MCF 10A (cell line): ENCODE measurements around the gene MAMLD1. TPM values are rescaled to one million over a fixed set of nuclear protein-coding genes. Genes with fewer than 3 reads are reported as not detected.

ENCODE experiments used
- BruUV-seq: library from RNA; stranded (reverse); fragments of 400-500 nt; replicated peaks from 2 replicates; lab custom pipeline; 2021; lab: Mats Ljungman, UMichigan
- CTCF ChIA-PET: fragments of 300-600 bp; sonication (Branson Sonifier 250); formaldehyde crosslinking; extraction: SDS; loops from one replicate; lab custom pipeline; 2021; ENCODE audit warnings: antibody characterized with exemption, inconsistent platforms; lab: Yijun Ruan, JAX
- POLR2A ChIA-PET: fragments of 300-600, 350-650 bp; sonication (Branson Sonifier 250); formaldehyde crosslinking; extraction: SDS; loops from one replicate; lab custom pipeline; 2020; ENCODE audit warnings: antibody characterized with exemption, inconsistent platforms; lab: Yijun Ruan, JAX
- DNase-seq: peaks from one replicate; pipeline ENCODE4 v3.0.0-alpha.2; 2018; ENCODE audit not compliant: unreplicated experiment
- H3K27ac Mint-ChIP-seq: one replicate; pipeline ENCODE4 v1.8.0; 2022; ENCODE audit warnings: mild to moderate bottlenecking, low read depth, mixed read lengths; ENCODE audit not compliant: unreplicated experiment
- H3K27me3 Mint-ChIP-seq: one replicate; pipeline ENCODE4 v1.8.0; 2022; ENCODE audit warnings: mixed read lengths; ENCODE audit not compliant: insufficient read depth, unreplicated experiment
- H3K36me3 Mint-ChIP-seq: one replicate; pipeline ENCODE4 v1.8.0; 2022; ENCODE audit warnings: mild to moderate bottlenecking, moderate library complexity, mixed read lengths; ENCODE audit not compliant: insufficient read depth, unreplicated experiment
- H3K4me1 Mint-ChIP-seq: one replicate; pipeline ENCODE4 v1.8.0; 2022; ENCODE audit warnings: mixed read lengths; ENCODE audit not compliant: insufficient read depth, unreplicated experiment
- H3K4me3 Mint-ChIP-seq: one replicate; pipeline ENCODE4 v1.8.0; 2022; ENCODE audit warnings: mild to moderate bottlenecking, moderate library complexity, mixed read lengths; ENCODE audit not compliant: unreplicated experiment
- H3K9me3 Mint-ChIP-seq: one replicate; pipeline ENCODE4 v1.8.0; 2022; ENCODE audit warnings: mixed read lengths; ENCODE audit not compliant: unreplicated experiment
- intact Hi-C: fragments of 100-400 bp; cut with micrococcal nuclease; formaldehyde crosslinking; loops from 2 replicates; pipeline ENCODE4 v1.14.1; 2022
- total RNA-seq: library from RNA; stranded (reverse); gene quantifications from 2 replicates; pipeline ENCODE4 v1.2.3, GENCODE V29; 2022
- TF ChIP-seq, protein P1 (sequence below): fragments of 200-600 bp; IDR thresholded peaks from one replicate; pipeline ENCODE4 v1.8.0; 2022; ENCODE audit warnings: antibody characterized with exemption, mild to moderate bottlenecking; ENCODE audit not compliant: unreplicated experiment

Gene MAMLD1
- total RNA-seq, 1 experiment from 2014 or later: 1.9 TPM

DNA sequence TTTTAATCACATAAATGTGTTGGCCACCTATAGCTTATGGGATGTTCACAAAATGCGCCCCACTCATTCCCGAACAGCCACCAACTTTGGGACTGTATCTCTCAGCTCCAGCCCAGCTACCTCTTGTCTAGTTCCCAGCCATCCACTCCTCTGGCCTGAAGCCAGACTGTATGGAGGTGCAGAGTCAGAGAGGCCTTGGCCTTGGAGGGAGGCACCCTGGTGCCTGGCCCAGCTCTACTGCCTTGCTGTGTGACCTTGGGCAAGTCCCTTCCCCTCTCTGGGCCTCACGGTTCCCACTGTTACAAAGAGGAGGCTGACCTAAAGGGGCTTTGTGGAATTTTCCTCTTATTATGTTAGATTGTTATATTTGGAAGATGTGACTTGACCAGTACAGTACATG lies 13.9 kb downstream of the MAMLD1 start:
- Mint-ChIP-seq H3K27ac (no peak overlapping the region), H3K4me3 (no peak overlapping the region), H3K36me3 (no peaks in the 10 kb centered on the region), H3K27me3 (peaks cover 12% of the 10 kb centered on the region), H3K9me3 (no peaks in the 10 kb centered on the region), H3K4me1 (no peaks in the 10 kb centered on the region)
- ChIA-PET POLR2A (no interaction called here), CTCF (interaction anchor here (0.6 to 2.2 kb wide), 3 partner anchors 10 to 276 kb away, joined by 3 to 11 read pairs (median 5); no protein-coding TSS in a partner anchor)
- intact Hi-C loops: no loop called here
- DNase-seq: no peak
- TF ChIP-seq, protein P1, sequence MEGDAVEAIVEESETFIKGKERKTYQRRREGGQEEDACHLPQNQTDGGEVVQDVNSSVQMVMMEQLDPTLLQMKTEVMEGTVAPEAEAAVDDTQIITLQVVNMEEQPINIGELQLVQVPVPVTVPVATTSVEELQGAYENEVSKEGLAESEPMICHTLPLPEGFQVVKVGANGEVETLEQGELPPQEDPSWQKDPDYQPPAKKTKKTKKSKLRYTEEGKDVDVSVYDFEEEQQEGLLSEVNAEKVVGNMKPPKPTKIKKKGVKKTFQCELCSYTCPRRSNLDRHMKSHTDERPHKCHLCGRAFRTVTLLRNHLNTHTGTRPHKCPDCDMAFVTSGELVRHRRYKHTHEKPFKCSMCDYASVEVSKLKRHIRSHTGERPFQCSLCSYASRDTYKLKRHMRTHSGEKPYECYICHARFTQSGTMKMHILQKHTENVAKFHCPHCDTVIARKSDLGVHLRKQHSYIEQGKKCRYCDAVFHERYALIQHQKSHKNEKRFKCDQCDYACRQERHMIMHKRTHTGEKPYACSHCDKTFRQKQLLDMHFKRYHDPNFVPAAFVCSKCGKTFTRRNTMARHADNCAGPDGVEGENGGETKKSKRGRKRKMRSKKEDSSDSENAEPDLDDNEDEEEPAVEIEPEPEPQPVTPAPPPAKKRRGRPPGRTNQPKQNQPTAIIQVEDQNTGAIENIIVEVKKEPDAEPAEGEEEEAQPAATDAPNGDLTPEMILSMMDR: no peak
- BruUV-seq: no TSS peak

DNA sequence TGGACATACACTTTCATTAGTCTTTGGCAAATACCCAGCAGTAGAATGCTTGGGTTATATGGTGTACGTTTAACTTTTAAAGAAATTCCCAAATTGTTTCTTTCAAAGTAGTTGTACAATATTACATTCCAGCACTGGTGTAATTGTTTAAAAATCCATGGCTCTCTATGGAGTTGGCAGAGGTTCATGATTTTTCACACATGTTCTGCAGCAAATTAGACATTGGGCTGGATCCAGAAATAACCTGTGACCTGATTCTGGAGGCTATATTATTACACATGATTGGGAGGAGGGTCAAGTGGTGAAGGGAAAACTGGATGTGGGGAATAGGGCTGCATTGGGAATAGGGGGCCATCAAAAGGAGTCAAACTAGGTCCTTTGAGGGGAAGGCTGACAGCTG lies 41.9 kb downstream of the MAMLD1 start:
- TF ChIP-seq, protein P1: no peak
- Mint-ChIP-seq H3K27me3 (peaks cover under 1% of the 10 kb centered on the region), H3K9me3 (no peaks in the 10 kb centered on the region), H3K4me3 (no peak overlapping the region), H3K4me1 (no peaks in the 10 kb centered on the region), H3K27ac (no peak overlapping the region), H3K36me3 (no peaks in the 10 kb centered on the region)
- intact Hi-C loops: no loop called here
- POLR2A ChIA-PET: interaction anchor here (0.6 kb wide), 1 partner anchor 29 kb away, joined by 3 read pairs; no protein-coding TSS in a partner anchor
- CTCF ChIA-PET: no interaction called here
- no TSS peak for BruUV-seq
- no peak for DNase-seq

DNA sequence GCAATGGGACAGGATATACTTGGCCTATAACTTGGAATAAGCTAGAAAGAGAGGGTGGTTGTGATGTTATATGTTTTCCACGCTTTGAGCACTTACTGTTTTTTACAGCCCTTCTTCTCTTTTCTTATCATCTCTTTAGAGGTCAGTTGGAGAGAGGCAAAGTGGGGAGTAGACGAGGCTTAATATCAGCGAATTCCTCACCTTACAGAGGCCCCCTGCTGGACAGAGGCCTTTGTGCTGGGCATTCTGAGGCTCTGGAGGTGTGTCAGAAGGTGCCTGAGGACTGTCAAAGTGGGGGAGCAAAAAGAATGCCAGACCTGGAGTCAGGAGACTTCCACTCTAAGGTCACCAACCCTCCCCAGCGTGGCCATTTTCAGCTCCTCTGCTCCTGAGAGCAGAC lies 42.5 kb downstream of the MAMLD1 start:
- Mint-ChIP-seq H3K9me3 (no peaks in the 10 kb centered on the region), H3K4me3 (no peak overlapping the region), H3K4me1 (no peaks in the 10 kb centered on the region), H3K36me3 (no peaks in the 10 kb centered on the region), H3K27me3 (no peaks in the 10 kb centered on the region), H3K27ac (no peak overlapping the region)
- intact Hi-C loops: no loop called here
- peak; percentile 38 for DNase-seq
- TF ChIP-seq, protein P1: no peak
- no TSS peak for BruUV-seq
- POLR2A ChIA-PET: no interaction called here
- CTCF ChIA-PET: no interaction called here

DNA sequence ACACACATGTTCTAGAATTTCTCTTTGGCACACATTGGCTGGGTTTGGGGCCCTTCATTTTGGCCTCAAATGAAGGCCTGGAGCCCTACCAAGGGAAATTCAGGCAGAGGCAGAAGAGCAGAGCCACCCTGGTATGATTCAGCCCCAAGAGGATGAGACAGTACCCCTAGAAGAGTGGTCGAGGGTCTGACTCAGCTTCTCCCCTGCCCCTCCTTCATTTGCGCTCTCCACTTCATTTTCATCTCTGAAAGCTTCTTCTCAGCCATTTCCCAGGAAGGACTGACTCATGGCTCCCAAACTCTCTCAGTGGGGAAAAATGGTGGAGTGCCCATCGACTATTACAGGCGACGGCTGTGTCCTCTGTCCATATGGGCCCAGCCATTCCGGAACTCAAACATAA lies 43.5 kb downstream of the MAMLD1 start:
- Mint-ChIP-seq H3K9me3 (no peaks in the 10 kb centered on the region), H3K36me3 (no peaks in the 10 kb centered on the region), H3K27me3 (no peaks in the 10 kb centered on the region), H3K4me1 (no peaks in the 10 kb centered on the region), H3K27ac (no peak overlapping the region), H3K4me3 (no peak overlapping the region)
- ChIA-PET CTCF (no interaction called here), POLR2A (no interaction called here)
- intact Hi-C loops: no loop called here
- TF ChIP-seq, protein P1: no peak
- BruUV-seq: no TSS peak
- no peak for DNase-seq
